Stomach (tissue), 4 donors: Measurements from ENCODE around the gene KY.

ENCODE experiments used
- CTCF ChIP-seq, 7 experiments: fragments of 450-650 bp in 4 of 7; fragments of 200-600 bp in 3 of 7; sonication (generic) in 3 of 7; IDR thresholded peaks; one replicate each; pipeline ENCODE4 v1.5.1; 2016 to 2019; ENCODE audit warnings: antibody characterized with exemption in 7 of 7, control low read depth in 2 of 7, mild to moderate bottlenecking in 1 of 7
- EP300 ChIP-seq: sonication (generic); formaldehyde crosslinking; IDR thresholded peaks from one replicate; pipeline ENCODE4 v1.6.1; 2017; ENCODE audit warnings: antibody characterized with exemption
- POLR2A ChIP-seq, 4 donors: fragments of 450-650 bp; IDR thresholded peaks; one replicate each; pipeline ENCODE4 v1.6.1; 2016; ENCODE audit warnings: antibody characterized with exemption in 4 of 4, control low read depth in 2 of 4, mild to moderate bottlenecking in 1 of 4, moderate library complexity in 1 of 4
- POLR2AphosphoS5 ChIP-seq, 3 donors: sonication (generic); formaldehyde crosslinking; IDR thresholded peaks; one replicate each; pipeline ENCODE4 v1.6.1; 2016; ENCODE audit warnings: antibody characterized with exemption in 3 of 3

DNA sequence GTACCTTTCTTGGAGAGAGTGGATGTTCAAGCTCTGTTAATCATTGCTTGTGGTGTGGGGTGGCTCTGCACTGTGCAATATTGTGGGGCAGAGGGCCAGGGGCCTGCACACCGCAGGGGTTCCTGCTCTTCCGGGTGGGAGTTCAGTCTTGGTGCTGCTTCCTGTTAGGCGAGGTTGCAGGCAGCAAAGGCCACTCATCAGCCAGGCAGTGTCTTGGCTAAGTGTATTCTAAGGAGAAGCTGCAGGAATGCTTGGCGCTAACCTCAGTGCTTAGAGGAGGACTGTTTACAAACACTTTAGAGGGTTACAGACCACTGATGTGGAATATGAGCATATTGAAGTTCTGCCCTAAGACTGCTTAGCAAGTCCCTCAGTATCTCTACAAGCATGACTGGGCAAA, 83.2 kb downstream of the KY start:
- no peak for TF ChIP-seq POLR2AphosphoS5 (IDR thresholded peaks at IDR 0.05)
- no peak for TF ChIP-seq CTCF (IDR thresholded peaks at IDR 0.05)
- TF ChIP-seq EP300, result no peak
- no peak for TF ChIP-seq POLR2A (IDR thresholded peaks at IDR 0.05)
